KMS-11 (cell line): ENCODE data around the gene AKT1S1.

Experiments used
- H2AFZ ChIP-seq: fragments of 200-600 bp; sonication (generic); 2 replicates; pipeline ENCODE4 v1.6.1; 2016; ENCODE audit warnings: antibody characterized with exemption, mixed run types, low read depth
- H3K27ac ChIP-seq: fragments of 200-600 bp; sonication (generic); 2 replicates; pipeline ENCODE4 v1.6.1; 2016; ENCODE audit warnings: mild to moderate bottlenecking, mixed run types
- H3K27me3 ChIP-seq: fragments of 200-600 bp; sonication (generic); 2 replicates; pipeline ENCODE4 v1.6.1; 2017; ENCODE audit warnings: mild to moderate bottlenecking, low read depth, mixed run types, moderate library complexity; ENCODE audit not compliant: insufficient read depth
- H3K36me3 ChIP-seq: fragments of 200-600 bp; sonication (generic); 2 replicates; pipeline ENCODE4 v1.6.1; 2017; ENCODE audit warnings: mild to moderate bottlenecking, mixed run types; ENCODE audit not compliant: insufficient read depth
- H3K4me1 ChIP-seq: fragments of 200-600 bp; sonication (generic); 2 replicates; pipeline ENCODE4 v1.6.1; 2016; ENCODE audit warnings: mild to moderate bottlenecking, low read depth, mixed run types; ENCODE audit not compliant: poor library complexity, severe bottlenecking
- H3K4me2 ChIP-seq: fragments of 200-600 bp; sonication (generic); 2 replicates; pipeline ENCODE4 v1.7.0; 2016; ENCODE audit warnings: mild to moderate bottlenecking, mixed run types
- H3K4me3 ChIP-seq: fragments of 200-600 bp; sonication (generic); IDR thresholded peaks from 2 replicates; pipeline ENCODE4 v1.6.1; 2017; ENCODE audit warnings: low read depth, low read length, mixed read lengths; ENCODE audit not compliant: insufficient read depth
- H3K79me2 ChIP-seq: fragments of 200-600 bp; sonication (generic); 2 replicates; pipeline ENCODE4 v1.6.1; 2016; ENCODE audit warnings: low read depth, mixed run types; ENCODE audit not compliant: insufficient read depth
- H3K9ac ChIP-seq: fragments of 200-600 bp; sonication (generic); 2 replicates; pipeline ENCODE4 v1.6.1; 2016; ENCODE audit warnings: mild to moderate bottlenecking, mixed run types
- H4K20me1 ChIP-seq: fragments of 200-600 bp; sonication (generic); 2 replicates; pipeline ENCODE4 v1.6.1; 2016; ENCODE audit warnings: mild to moderate bottlenecking, mixed run types; ENCODE audit not compliant: insufficient read depth
- CTCF ChIP-seq: fragments of 200-600 bp; sonication (generic); conservative IDR thresholded peaks from 2 replicates; pipeline ENCODE4 v1.6.1; 2017; ENCODE audit warnings: low read depth, mild to moderate bottlenecking, antibody characterized with exemption, low read length, moderate library complexity, mixed read lengths

Gene AKT1S1

GRCh38 chr19:49882643-49883042, 5.5 kb upstream of the AKT1S1 start:
- no peak for TF ChIP-seq CTCF
- Histone ChIP-seq H3K27me3 (no peaks in the 10 kb centered on the region), H3K36me3 (no peaks in the 10 kb centered on the region; the same call in 1 of the 2 replicates), H3K27ac (no peak overlapping the region), H3K79me2 (no peaks in the 10 kb centered on the region), H2AFZ (no peak overlapping the region), H3K4me3 (no peak overlapping the region), H3K4me2 (no peak overlapping the region), H3K9ac (no peak overlapping the region), H4K20me1 (no peaks in the 10 kb centered on the region), H3K4me1 (peaks cover 19% of the 10 kb centered on the region)

DNA sequence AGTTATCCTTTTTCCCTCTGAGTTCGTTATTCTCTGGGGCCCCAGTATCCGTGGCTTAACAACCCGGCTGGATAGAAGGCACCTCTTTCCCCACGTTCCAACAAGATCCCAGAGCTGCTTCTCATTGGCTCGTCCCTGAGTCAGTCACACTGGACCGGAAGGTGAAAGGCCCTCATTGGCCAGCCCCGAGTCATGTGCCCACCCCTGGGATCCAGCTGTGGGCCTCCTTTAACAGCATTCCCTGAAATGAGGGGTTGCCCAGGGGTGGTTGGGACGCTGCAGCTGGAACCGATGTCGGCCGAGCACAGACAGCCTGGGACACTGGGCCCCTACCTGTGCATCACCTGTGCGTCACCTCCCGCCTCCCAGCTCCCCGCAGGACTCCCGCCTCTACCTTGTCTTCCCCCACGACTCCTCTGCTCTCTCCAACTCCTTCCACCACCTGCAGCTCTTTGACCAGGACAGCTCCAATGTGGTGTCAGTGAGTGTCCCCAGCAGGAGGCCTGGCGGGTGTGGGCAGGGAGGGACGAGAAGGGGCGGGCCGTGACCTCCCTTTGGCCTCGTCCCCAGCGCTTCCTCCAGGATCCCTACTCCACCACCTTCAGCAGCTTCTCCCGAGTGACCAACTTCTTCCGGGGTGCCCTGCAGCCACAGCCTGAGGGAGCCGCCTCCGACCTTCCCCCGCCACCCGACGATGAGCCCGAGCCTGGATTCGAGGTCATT, 4.7 kb upstream of the AKT1S1 start:
- H2AFZ ChIP-seq, result no peak overlapping the region
- H3K36me3 ChIP-seq, result no peaks in the 10 kb centered on the region; the same call in 1 of the 2 replicates
- H3K27me3 ChIP-seq, result no peaks in the 10 kb centered on the region
- no peak overlapping the region for H3K4me3 ChIP-seq
- TF ChIP-seq CTCF, result no peak
- H3K4me1 ChIP-seq, result peaks cover 19% of the 10 kb centered on the region
- H3K79me2 ChIP-seq, result no peaks in the 10 kb centered on the region
- no peak overlapping the region for H3K27ac ChIP-seq
- no peak overlapping the region for H3K9ac ChIP-seq
- H4K20me1 ChIP-seq, result no peaks in the 10 kb centered on the region
- no peak overlapping the region for H3K4me2 ChIP-seq

DNA sequence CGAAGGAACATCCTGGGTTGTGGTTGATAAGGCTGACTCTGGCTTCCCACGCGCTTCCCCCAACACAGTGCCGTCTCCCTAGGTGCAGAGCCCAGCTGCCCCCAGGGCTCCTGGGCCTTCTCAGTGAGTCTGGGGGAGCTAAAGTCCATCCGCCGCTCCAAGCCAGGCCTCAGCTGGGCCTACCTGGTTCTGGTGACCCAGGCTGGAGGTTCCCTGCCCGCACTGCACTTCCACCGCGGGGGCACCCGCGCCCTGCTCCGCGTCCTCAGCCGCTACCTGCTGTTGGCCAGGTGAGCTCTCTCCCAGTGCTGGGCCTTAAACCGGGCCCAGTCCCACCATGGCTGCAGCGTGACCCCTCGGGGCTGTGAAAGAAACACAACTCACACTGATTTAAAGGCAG, 4.0 kb upstream of the AKT1S1 start:
- no peak overlapping the region for H3K9ac ChIP-seq
- peaks cover 19% of the 10 kb centered on the region for H3K4me1 ChIP-seq
- H3K79me2 ChIP-seq, result peaks cover 2% of the 10 kb centered on the region; the same call in 1 of the 2 replicates
- H3K27me3 ChIP-seq, result no peaks in the 10 kb centered on the region
- no peaks in the 10 kb centered on the region for H4K20me1 ChIP-seq
- H2AFZ ChIP-seq, result no peak overlapping the region
- H3K4me2 ChIP-seq, result no peak overlapping the region
- no peak for TF ChIP-seq CTCF
- H3K4me3 ChIP-seq, result no peak overlapping the region
- no peaks in the 10 kb centered on the region; the same call in 1 of the 2 replicates for H3K36me3 ChIP-seq
- no peak overlapping the region for H3K27ac ChIP-seq

DNA sequence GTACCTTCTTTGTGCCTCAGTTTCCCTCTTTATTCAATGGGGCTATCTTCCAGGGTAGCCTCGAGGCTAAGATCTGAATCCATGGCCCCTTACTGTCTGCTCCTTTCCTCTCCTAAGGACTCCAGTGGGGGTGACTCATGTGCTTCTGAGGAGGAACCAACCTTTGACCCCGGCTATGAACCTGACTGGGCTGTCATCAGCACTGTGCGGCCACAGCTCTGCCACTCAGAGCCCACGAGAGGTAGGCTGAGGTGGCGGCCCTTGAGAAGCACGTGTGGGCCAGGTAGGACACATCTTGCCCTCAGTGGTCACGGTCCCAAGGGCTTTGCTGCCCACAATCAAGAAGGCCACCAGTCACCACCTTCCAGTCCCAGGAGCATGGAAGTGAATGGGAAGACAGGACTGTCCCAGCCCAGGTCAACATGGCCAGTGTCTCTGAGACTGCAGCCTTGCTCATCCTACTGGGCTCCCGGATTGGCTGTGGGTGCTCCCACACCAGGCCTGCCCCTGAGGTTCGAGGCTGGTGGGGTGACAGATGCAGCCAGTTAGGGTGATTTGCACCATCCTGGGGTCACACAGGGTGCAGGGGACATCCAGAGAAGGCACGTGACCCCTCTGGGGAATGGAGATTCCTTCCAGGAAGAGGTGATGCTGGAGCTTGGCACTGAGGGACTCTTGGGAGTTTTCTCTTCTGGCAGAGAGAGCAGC, 3.2 kb upstream of the AKT1S1 start:
- Histone ChIP-seq H3K4me2 (no peak overlapping the region), H3K4me3 (no peak overlapping the region), H3K4me1 (peaks cover 21% of the 10 kb centered on the region), H3K9ac (no peak overlapping the region), H2AFZ (no peak overlapping the region), H3K27ac (no peak overlapping the region), H3K27me3 (no peaks in the 10 kb centered on the region), H3K79me2 (peaks cover 10% of the 10 kb centered on the region), H4K20me1 (no peaks in the 10 kb centered on the region), H3K36me3 (no peaks in the 10 kb centered on the region; the same call in 1 of the 2 replicates)
- no peak for TF ChIP-seq CTCF
